GM21825 (cell line): ENCODE results near the gene ADAMTS13.
"Not testable (repeated sequence)": the region's sequence is repeated elsewhere in the genome, so short reads cannot be mapped to it uniquely, and the experiment has no call there.

Source experiments
- ATAC-seq: cut with Tn5 transposase; IDR thresholded peaks from one replicate; pipeline ENCODE4 v1.9.1; 2021; ENCODE audit warnings: mild to moderate bottlenecking, moderate library complexity; ENCODE audit not compliant: unreplicated experiment

ADAMTS13 gene

DNA sequence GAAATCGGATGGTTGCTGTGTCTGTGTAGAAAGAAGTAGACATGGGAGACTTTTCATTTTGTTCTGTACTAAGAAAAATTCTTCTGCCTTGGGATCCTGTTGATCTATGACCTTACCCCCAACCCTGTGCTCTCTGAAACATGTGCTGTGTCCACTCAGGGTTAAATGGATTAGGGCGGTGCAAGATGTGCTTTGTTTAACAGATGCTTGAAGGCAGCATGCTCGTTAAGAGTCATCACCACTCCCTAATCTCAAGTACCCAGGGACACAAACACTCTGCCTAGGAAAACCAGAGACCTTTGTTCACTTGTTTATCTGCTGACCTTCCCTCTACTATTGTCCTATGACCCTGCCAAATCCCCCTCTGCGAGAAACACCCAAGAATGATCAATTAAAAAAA lies 30.7 kb upstream of the ADAMTS13 start:
- ATAC-seq = not testable (repeated sequence)

- ATAC-seq = not testable (repeated sequence)
Measured at GRCh38 chr9:133392308-133392707, 29.9 kb upstream of the ADAMTS13 start.

- no peak for ATAC-seq
Measured at GRCh38 chr9:133393399-133393798, 28.8 kb upstream of the ADAMTS13 start.

GRCh38 chr9:133394687-133395271 lies 27.4 kb upstream of the ADAMTS13 start:
- no peak for ATAC-seq

GRCh38 chr9:133396952-133397351 lies 25.2 kb upstream of the ADAMTS13 start:
- ATAC-seq = no peak

DNA sequence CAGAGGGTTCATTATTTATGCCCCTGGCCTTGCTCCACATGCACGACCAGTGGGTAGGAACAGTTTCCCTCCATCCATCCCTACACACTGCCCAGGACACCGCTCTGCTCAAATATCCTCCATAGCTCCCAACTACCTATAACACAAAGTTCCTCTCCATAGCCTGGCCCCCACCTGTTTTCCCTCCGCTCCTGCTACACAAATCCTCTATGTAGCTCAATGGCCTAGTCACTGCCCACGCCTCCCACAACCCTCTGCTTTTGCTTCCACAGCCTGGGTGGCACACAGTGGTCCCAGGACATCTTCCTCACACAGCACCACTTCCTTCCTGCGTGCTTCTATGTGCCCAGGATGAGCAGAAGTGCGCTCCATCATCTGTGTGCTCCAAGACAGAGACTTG lies 24.8 kb upstream of the ADAMTS13 start:
- ATAC-seq = no peak

DNA sequence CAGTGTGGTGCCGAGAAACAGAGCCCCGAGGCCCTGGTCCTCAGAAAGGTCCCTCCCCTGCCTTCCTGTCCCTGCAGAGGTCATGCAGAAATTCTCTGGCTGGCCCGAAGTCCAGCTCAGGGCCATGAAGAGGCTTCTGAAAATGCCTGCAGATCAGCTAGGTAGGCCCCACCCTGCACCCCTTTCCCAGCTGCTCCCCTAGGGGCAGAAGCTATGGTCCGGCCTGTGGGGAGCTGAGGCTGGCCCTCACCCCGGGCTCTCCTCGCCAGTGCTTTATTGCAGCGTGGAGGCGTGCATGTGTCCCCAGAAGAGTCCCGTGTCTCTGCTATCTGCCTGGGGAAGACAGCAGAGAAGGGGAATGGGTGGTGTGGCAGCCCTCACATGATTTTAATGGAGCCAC lies 24.3 kb upstream of the ADAMTS13 start:
- ATAC-seq = no peak

GRCh38 chr9:133400292-133400691 lies 21.9 kb upstream of the ADAMTS13 start:
- ATAC-seq = no peak

DNA sequence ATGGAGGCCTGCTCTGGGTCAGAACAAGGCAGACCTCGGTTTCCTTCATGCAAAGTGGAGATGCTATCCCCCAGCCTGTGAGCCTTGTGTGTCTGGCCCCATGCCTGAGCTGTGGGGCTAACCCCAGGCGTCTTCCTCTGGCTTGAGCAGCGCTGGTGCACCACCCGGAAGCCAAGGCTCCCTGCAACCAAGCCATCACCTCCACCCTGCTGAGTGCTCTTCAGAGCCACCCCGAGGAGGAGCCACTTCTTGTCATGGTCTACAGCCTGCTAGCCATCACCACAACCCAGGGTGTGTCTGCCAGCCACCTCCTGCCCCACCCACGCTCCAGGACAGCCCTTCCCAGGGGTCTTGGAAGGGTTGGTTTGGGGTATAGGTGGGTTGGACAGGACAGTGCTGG lies 20.6 kb upstream of the ADAMTS13 start:
- no peak for ATAC-seq

- ATAC-seq = no peak
Measured at GRCh38 chr9:133402689-133403088, 19.5 kb upstream of the ADAMTS13 start.

- no peak for ATAC-seq
Measured at GRCh38 chr9:133403766-133404453, 18.3 kb upstream of the ADAMTS13 start.

- ATAC-seq = no peak
Measured at GRCh38 chr9:133404454-133405002, 17.6 kb upstream of the ADAMTS13 start.

- ATAC-seq = no peak
Measured at GRCh38 chr9:133405508-133406438, 16.4 kb upstream of the ADAMTS13 start.

GRCh38 chr9:133406480-133407307 lies 15.5 kb upstream of the ADAMTS13 start:
- ATAC-seq = no peak

DNA sequence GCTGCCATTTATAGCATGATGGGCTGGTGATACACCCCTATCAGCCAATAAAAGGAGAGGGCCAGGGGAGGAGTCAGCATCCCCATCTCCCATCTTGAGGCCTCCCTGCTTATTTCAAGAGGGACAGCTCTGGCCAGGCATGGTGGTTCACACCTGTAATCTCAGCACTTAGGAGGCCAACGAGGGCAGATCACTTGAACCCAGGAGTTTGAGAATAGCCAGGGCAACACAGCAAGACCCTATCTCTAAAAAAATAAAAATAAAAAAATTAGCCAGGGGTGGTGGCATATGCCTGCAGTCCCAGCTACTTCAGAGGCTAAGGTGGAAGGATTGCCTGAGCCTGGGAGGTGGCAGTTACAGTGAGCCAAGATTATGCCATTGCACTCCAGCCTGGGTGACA lies 14.1 kb upstream of the ADAMTS13 start:
- ATAC-seq = no peak

GRCh38 chr9:133415170-133415569 lies 7.0 kb upstream of the ADAMTS13 start:
- no peak for ATAC-seq

GRCh38 chr9:133417541-133418461 lies 4.4 kb upstream of the ADAMTS13 start, which contains the start of gene REXO4:
Gene REXO4 (minus strand): TSS chr9:133418010. CDS start chr9:133417844, 166 bp downstream.
- ATAC-seq = peak; percentile 55

- ATAC-seq = no peak
Measured at GRCh38 chr9:133419005-133419404, 3.2 kb upstream of the ADAMTS13 start.

- no peak for ATAC-seq
Measured at GRCh38 chr9:133420392-133420827, 1.8 kb upstream of the ADAMTS13 start.
